Stimulated activated CD4-positive, alpha-beta T cell treated with anti-CD3 and anti-CD28 coated beads, Interleukin-15, amount 100 ng/mL, for 48 hours (primary cell): ENCODE data around the gene CXXC4.

Experiments used
- DNase-seq, 2 donors: peaks; one replicate each; pipeline ENCODE4 v3.0.0-alpha.2; 2020; ENCODE audit warnings: low read depth in 2 of 2

CXXC4 gene

DNA sequence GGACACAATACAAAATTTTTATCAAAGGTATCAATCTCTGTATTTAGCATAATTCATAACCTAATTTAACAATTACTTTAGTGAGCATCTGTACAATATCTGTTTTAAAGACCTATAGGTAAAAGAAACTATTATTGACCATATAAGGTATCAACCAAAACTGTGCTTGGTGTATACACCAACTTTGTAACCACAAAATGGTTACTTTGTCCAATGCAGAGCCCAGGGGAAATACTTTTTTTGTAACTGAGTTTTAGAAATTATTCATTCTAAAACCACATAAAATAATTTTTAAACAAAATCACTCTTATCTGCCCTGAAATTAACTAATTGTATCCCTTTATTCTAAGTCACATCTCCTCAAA, 5.0 kb downstream of the CXXC4 start:
- no peak for DNase-seq

DNA sequence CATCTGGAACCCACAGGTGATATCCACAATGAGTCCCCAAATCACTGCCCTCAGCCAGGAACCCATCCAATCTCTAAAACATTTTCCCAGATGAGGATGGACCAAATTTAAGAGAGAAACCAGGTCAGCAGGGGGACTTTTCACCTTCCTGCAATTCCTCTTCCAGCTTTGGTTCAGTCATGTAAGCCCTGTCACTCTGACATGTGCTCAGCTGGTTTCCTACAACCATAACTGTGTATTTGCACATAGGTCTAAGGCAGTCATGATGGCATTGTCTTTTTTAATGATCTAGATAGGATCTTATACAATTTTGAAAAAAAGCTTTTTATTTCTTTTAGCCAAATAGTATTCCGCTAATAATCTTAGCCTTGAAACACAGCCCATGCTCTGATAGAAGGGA, 6.5 kb downstream of the CXXC4 start:
- DNase-seq, result no peak

DNA sequence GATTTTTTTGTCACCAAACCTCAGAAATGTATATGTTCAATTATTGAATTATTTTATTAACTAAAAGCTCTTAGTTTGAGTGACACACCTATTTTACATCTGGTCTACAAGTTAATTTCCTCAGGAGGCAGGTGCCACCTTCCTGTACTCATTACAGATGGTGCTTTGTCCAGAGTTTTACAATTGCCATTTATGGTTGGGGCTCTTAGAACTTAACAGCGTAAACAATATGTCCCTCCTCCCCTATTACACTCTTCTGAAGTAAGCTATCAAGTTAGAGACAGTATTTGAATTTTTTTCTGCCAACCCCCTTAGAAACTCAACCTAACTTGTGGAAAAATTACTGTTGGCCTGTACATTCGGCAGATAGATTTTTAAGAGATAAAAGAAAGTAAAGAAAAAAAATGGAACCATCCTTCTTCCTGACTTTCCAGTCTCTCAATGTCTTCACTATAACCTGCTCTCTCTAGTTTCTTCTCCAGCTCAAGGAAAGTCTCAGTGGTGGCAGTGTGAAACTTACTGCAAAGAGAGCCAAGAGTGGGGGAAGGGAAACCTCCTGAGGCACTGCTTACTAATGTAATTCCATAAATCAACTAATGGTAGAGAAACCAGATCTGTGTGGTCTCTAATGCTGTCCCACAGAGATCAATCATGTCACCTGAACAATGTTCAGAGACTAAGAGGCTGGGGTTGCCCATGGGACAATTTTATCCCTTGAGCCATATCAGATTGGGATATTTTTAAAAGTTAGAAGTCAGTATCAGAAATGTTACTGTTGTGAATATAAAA, 7.8 kb downstream of the CXXC4 start:
- DNase-seq, result no peak

DNA sequence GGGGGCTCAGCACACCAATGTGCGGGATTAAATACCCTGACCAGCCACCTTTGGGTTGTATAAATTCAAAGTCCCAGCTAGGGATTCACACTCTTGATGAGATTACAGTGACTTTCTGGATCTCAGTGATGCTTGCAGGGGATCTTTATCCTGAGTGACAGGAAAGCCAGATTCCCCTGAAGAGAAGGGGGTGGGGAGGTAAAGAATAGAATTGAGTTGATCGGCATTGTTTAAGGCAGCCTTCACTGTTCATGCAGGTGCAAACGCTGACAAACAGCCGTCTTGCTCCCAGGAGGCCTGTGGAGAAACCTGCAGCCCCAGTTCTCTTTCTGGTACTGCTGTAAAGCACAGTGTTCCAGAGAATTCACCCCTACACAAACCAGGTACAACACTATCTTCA, 19.0 kb downstream of the CXXC4 start:
- DNase-seq, result no peak

DNA sequence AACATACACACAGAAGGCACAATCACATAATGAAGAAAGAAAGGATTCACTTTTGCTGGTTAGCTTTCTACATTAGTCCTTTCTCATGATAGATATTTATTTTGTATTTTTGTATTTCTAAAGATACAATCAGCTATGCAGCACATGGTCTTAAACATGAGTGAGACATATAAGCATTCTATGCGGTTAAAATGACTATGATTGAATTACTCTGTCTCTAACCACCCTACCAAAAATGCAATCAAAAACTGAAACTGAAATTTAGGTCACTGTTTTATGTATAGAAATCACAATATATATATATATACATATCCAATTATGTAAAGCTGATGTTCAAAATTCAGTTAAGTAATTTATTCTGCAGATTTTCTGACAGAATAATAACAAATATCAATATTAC, 21.9 kb downstream of the CXXC4 start:
- DNase-seq, result no peak

DNA sequence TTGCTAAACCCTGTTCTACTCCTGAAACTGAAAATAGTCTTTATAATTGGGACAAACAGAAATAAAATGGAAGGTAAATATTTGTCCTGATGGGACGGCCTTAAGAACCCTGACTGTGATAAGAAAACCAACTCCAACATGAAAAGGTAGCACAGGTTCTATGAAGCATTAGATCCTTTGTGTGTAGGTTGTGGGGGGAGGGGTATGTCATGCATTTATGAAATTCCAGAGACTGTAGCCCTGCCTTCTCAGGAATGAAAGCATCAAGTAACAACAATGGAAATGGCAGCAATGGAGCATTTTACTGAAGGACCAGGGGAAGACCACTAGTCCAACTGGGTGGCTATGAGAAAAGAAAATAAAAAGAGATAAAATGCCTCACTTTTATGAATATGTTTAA, 23.9 kb downstream of the CXXC4 start:
- no peak for DNase-seq

DNA sequence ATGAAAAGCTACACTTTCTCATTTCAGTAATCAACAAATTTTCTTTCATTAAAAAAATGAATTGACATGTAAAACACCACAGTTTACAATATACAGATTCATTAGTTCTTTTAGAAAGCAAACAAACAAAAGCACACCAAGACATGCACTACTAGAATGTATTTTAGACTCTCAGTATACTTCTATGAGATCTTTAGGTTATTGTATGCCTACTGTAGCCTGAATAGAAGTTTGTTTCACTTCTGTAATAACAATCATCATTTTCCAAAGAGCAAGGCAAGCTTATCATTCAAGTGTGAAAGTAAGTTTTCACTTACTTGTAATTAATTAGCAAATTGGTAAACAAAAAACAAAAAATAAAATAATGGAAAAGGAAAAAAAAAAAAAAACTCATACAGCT, 24.9 kb downstream of the CXXC4 start:
- no peak for DNase-seq

DNA sequence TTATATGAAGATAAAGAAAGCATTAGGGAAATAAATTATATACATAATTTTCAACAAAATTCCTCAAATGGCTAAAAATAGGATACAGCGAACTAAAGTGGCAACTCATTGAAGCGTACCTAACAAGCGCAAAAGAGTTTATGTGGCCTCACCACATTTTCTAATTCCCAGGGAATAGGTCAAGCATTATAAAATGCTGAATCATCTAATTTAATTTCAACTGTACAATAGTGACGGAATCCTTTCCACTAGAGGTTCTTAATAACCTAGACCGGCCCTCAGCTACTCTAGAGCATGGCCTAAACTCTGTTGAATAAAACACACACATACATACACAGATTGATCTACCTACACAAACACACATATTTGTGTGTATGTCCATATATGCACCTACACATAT, 29.1 kb downstream of the CXXC4 start:
- DNase-seq, result no peak

DNA sequence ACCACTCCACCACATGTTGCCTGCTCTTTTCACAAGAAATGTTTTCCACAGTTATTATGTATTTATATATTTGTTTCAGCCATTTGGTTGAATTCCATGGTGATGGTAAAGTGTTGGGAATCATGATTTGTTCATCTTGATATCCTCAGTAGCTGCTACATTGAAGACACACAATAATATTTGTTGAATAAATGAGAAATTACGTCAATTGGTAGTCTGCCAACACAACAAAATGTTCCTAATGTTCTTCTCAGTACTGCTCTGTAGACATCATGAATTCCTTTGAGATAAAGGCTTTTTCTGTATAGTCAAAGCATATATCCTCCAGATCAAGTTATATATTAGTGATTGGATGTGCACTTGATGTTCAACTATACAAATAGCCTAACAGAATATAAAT, 29.5 kb downstream of the CXXC4 start:
- no peak for DNase-seq

DNA sequence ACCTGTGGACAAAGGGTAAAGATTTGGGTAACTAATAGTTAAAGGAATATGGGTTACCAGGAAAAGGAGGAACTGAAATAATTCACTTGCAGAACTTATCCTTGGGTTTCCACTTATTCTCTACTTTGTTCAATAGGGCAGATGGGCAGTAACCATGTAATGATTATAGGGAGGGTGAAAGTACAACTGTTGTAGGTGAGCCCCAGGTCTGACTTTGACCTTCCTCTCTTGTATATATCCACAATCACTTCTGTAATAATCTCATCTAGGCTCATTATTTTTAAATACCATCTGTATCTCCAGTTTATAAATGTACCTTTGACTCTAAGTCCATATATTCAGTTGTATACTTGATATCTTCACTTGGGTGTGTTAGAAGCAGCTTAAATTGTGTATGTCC, 32.1 kb downstream of the CXXC4 start:
- no peak for DNase-seq

DNA sequence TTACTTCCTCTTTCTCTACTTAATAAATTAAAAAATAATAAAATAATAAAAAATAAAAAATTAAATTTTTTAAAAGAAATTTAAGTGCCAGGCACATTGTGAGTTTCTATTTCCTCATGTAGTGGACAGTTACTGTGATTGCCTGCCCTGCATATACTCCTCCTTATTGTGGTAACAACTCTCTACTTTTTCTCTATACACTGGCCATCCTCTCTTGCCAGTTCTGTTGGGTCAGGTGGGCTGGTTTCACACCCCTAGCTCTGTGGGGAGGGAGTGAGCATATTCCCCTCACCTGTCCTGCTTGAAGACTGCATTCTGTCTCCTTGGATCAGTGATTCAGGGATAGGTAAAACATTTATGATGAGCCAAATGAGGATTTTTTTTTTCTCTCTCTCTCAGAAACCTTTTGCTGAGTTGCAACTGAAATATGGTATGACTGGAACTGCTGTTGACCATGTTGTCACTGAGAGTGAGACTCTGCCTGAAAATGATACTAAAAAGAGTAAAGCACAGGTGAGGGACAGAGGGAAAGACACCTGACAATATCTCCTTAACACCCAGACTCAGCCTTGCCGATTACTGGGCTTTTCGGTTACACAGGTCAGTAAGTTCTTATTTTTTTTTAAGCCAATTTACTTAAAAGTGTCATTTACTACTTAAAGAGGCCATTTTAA, 37.2 kb downstream of the CXXC4 start:
- no peak for DNase-seq

DNA sequence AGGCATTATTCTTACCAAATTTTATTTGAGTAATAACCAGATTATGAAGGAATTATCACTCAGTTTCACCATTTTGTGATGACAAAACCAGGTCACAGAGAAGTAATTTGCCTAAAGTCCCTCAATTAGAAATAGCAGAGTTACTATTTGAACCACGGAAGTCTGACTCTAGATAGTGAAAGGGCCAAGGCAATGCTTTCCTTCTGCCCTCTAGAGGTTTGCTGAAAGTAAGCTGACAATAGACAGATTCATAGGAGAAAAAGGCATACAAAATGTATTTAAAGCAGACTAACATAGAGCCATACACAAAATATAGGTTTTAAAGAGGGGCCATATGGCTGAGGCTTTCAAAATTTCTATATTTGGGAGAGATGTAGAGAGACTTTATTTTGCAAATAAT, 43.1 kb downstream of the CXXC4 start:
- no peak for DNase-seq

DNA sequence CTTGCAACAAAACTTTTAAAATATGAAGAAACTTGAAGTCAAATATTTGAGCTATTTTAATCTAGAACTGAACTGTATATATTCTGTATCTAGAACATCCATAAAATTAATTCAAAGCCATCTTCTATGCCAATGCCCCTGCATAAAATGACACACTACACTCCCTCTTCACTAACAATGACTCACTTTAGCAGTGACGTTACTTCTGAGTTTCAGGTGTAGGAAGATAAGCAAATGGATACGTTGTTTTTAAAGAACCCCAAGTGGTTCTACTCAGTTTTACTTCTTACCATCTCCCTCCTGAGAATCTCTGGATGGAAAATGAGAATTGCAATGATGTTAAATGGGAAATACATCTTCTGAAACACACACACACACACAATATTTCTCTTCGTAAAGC, 45.2 kb downstream of the CXXC4 start:
- no peak for DNase-seq

DNA sequence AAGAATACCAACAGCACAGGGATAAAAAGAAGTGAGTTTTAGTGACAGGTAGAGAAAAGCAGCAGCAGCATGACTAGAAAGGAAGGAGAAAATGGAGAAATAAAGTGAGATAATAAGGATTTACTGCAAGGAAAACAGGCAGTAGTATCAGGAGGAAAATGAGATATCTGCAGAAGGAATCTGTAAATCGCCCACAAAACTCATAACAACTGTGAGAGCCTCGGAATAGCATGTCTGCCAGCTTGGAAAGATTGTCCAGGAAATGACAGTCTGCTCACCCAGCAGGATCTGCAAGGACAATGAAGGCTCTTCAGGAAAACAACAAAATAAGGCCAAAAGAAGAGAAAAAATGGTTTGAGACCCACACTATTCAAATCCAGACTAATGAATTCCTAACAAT, 47.4 kb downstream of the CXXC4 start:
- no peak for DNase-seq

DNA sequence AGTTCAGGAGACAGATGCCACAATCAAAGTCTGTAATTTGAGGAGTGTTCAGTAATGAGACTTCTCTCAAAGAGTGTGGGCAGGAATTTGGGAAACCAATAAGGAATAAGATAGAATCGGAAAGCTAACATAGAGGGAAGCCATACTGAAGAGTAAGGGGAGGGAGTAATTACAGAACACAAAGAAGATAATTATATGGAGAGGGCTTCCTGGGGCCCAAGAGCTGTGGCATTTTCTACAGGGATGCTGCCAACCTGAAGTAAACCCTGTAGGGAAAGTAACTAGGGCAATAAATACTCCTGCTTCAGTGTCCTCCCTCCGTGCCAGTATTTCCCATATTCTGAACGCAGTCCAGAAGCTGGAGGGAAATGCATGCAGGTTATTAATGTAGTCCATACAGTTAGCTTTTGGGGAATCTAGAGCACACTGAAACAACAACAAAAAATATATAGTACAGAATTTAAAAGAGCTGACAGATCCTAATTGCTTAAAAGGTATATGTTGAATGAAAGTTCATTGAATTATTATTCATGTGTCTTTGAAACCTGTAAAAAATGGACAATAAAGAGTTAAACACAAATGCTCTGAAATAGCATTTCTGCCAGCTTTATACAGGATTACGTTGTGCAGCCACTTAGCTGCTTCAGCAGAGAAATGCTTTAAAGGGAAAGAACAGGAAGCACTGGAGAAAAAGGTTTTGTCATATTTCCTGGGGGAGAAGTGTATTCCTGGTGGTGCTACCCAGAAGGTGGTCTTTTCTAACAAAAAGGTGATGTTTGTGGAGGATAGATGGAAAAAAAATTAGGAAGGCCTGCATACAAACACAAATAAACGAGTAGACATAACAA, 48.0 kb downstream of the CXXC4 start:
- no peak for DNase-seq

DNA sequence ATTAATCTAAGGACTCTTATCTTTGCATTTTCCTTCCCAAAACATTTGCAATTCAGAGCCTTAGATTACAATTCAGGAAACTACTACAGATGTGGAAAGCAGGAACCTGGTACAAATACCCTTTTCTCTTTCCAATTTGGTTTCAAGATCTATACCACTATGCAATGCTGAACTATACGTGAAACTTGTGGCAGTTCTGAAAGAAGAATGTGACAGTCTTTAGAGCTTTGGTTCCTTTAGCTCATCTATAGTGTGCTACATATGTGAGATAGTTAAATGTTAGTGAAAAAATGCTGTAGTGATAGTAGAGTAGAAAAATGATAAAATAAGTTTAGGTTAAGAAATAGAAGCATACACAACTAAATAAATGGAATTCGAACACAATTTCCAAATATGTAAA, 50.0 kb downstream of the CXXC4 start:
- DNase-seq, result no peak

DNA sequence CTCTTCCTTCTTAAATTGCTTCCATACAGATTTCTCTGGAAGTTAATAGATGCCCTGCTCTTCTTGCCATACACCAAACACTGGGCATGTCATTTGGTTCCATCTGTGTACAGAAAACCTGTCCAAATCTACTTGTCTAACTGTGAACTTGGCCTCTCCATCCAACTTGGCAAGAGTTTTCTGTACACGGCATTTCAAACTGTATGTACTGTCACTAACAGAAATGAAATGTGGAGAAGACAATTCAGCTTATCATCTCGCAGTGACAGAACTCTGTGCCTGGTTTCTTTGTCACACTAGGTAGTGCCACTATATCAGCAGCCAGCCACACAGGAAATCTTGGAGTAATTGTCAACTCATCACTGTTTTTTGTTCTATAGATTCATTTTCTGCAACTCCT, 58.2 kb downstream of the CXXC4 start:
- DNase-seq, result no peak

DNA sequence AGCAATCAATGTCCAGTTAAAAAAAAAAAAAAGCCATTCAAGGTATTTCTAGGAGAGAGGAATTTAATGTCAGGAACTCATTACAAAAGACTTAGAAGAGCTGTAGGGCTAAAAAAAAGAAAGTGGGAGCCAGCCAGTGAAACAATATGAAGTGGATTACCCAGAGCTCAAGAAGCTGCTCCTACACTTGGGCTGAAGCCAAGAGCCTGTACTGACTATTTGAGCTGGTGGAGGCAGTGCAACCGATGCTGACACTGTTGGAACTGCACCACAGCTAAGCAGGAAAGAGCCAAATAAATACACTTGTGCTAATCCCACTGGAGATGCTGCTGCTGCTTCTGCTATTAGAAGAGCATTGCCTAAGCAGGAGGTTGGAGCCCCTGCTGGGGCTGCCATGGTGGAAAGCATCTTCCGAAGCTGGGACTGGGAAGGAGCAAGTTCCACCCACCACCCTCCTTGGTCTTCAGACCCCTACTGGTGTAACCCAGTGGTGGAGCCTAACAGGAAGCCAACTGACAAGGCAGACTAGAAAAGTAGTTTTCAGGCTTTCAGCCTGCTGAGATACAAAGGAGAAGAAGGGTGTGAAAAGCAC, 65.4 kb downstream of the CXXC4 start:
- no peak for DNase-seq

DNA sequence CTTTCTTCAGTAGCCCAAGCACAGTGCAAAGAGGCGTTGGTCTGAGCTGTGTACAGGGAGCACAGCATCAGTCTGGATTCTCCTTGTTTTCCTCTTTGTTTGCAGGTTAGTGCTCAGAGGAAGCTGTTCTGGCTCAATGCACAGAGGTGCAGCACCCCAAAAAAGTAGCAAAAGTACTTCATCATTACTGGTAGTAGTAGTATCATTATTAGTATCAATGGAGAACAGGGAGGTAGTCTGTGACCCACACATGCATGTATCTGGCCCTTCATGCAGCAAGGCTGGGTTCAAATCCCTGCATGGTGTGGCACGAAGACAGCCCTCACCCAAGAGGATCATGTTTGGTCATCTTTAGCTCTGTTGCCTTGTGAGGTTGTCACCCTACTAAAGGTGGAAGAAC, 68.7 kb downstream of the CXXC4 start:
- no peak for DNase-seq

DNA sequence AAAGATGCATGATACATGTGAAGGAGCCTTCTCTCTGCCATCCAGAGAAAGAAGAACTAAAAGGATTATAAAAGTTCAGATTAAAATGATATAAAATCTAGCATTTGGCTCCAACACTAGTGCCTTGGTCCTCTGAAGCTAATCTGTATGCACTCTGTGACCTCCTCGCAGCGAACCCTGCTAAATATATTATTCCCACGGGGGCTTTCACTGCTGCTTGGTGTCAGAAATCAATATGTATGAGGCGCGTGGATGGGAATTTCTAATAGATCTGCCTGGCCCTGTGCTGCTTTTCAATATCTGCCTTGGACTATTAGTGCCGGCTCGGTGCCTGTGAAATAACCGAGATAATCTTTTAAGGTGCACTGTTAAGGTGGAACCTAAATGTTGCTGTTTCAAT, 69.7 kb downstream of the CXXC4 start:
- DNase-seq, result no peak

DNA sequence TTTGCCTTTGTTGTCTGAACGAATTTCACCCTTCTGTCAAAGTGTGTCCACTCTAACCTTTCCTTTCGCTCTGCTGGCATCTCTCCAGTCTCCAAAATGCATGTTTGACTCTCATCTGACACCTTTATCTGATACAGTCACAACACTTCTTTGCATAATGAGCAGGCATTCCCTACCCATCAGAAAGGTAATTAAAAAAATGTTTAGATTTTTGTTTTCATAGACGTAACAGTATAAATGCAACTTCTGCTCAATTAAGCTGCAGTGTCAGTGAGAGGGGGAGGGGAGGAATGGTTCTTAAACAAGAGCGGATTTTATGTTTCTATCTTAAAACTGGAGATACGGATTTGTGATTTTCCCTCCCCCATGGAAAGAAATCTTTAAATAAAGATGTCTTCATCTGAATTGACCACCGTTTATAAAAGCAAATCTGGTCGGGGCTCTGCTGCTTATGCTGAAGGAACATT, 70.2 kb downstream of the CXXC4 start:
- DNase-seq, result no peak

DNA sequence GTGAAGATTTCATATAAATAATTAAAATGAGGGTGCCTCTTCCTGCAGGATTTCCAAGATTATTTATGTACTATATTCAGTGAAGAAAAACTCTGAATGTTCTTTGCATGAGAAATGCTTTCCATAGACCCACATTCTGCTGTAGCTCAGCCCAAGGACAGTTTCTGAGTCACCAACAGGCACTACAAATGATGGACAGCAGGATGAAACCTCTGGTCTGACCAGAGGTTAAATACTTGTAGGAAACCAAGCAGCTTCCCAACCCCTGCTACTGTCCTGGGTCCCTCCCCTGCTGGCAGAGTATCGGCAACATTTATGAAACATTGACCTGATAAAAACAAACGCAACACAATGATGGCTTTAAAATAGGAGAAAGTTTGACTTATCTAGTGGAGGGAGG, 73.1 kb downstream of the CXXC4 start:
- no peak for DNase-seq
